H1 (cell line): ENCODE measurements around the gene NXF3. TPM values are rescaled to one million over a fixed set of nuclear protein-coding genes. Genes with fewer than 3 reads are reported as not detected.
"Not testable (repeated sequence)": the region's sequence is repeated elsewhere in the genome, so short reads cannot be mapped to it uniquely, and the experiment has no call there.

Source experiments
- CTCF ChIA-PET: fragments of 300-600 bp; sonication (Branson Sonifier 250); formaldehyde crosslinking; loops from one replicate; lab custom pipeline; 2021; ENCODE audit not compliant: partially characterized antibody; lab: Charles Lee
- POLR2A ChIA-PET: fragments of 300-600 bp; sonication (Branson Sonifier 250); formaldehyde crosslinking; loops from one replicate; lab custom pipeline; 2021; ENCODE audit warnings: inconsistent platforms; ENCODE audit not compliant: partially characterized antibody; lab: Charles Lee
- DNase-seq, 2 experiments: peaks; one replicate each; pipeline versions ENCODE4 v3.0.0 to v3.0.0-alpha.2; 2010 to 2022; ENCODE audit warnings: low spot score in 2 of 2, low read depth in 1 of 2, mixed read lengths in 1 of 2
- FAIRE-seq: peaks from 2 replicates; lab custom pipeline; 2011; peaks lifted over from hg19 to GRCh38; lab: Jason Lieb, UNC
- H2AFZ ChIP-seq: 2 replicates; pipeline ENCODE4 v1.8.1; 2012; ENCODE audit warnings: low read length, inconsistent platforms
- H2AK5ac ChIP-seq: 2 replicates; pipeline ENCODE4 v1.6.1; 2013; ENCODE audit warnings: low read depth, low read length
- H2BK120ac ChIP-seq: replicated peaks from 2 replicates; pipeline ENCODE3; 2013; ENCODE audit warnings: low read depth, low read length, inconsistent platforms
- H2BK12ac ChIP-seq: 2 replicates; pipeline ENCODE4 v1.6.1; 2013; ENCODE audit warnings: low read depth, low read length
- H2BK15ac ChIP-seq: 2 replicates; pipeline ENCODE4 v1.6.1; 2013; ENCODE audit warnings: low read length
- H2BK20ac ChIP-seq: 2 replicates; pipeline ENCODE4 v1.6.1; 2013; ENCODE audit warnings: low read length
- H2BK5ac ChIP-seq: 2 replicates; pipeline ENCODE4 v1.6.1; 2013; ENCODE audit warnings: low read depth, low read length
- H3K14ac ChIP-seq: 2 replicates; pipeline ENCODE4 v1.6.1; 2013; ENCODE audit warnings: inconsistent platforms; ENCODE audit not compliant: insufficient read length
- H3K18ac ChIP-seq: 2 replicates; pipeline ENCODE4 v1.6.1; 2013; ENCODE audit warnings: low read length; ENCODE audit errors: extremely low read depth
- H3K23ac ChIP-seq: 2 replicates; pipeline ENCODE4 v1.6.1; 2013; ENCODE audit warnings: inconsistent platforms; ENCODE audit not compliant: insufficient read length
- H3K23me2 ChIP-seq: 2 replicates; pipeline ENCODE4 v1.6.1; 2013; ENCODE audit warnings: low read depth, low read length
- H3K27ac ChIP-seq: 2 replicates; pipeline ENCODE4 v1.6.1; 2011; ENCODE audit warnings: low read depth, low read length, inconsistent platforms
- H3K27me3 ChIP-seq, 4 experiments: replicated peaks in 1 of 4; 1 replicate in 1 of 4; 2 replicates in 3 of 4; pipeline versions ENCODE4 v1.6.1 to v1.8.1; 2011 to 2013; ENCODE audit warnings: low read length in 3 of 4, mild to moderate bottlenecking in 3 of 4, inconsistent platforms in 2 of 4, mixed read lengths in 2 of 4, moderate library complexity in 1 of 4; ENCODE audit not compliant: control insufficient read depth in 3 of 4, insufficient read depth in 3 of 4; ENCODE audit errors: extremely low read depth in 1 of 4
- H3K36me3 ChIP-seq, 4 experiments: 2 replicates each; pipeline versions ENCODE4 v1.6.1 to v1.8.1; 2011 to 2013; ENCODE audit warnings: mild to moderate bottlenecking in 4 of 4, low read length in 3 of 4, moderate library complexity in 2 of 4, control low read depth in 1 of 4, inconsistent platforms in 1 of 4; ENCODE audit not compliant: insufficient read depth in 4 of 4, control insufficient read depth in 2 of 4
- H3K4ac ChIP-seq: replicated peaks from 2 replicates; pipeline ENCODE3; 2013; ENCODE audit warnings: low read length, low read depth, mixed read lengths, inconsistent platforms; ENCODE audit not compliant: insufficient read length
- H3K4me1 ChIP-seq, 4 experiments: replicated peaks in 1 of 4; 1 replicate in 1 of 4; 2 replicates in 3 of 4; pipeline versions ENCODE4 v1.6.1 to v1.8.1; 2011 to 2013; ENCODE audit warnings: low read length in 3 of 4, inconsistent platforms in 2 of 4, mixed read lengths in 1 of 4; ENCODE audit not compliant: insufficient read depth in 4 of 4, control insufficient read depth in 3 of 4
- H3K4me2 ChIP-seq, 2 experiments: 2 replicates each; pipeline versions ENCODE4 v1.6.1 to v1.8.1; 2011 to 2013; ENCODE audit warnings: low read depth in 2 of 2, low read length in 2 of 2, control low read depth in 1 of 2, inconsistent platforms in 1 of 2, mild to moderate bottlenecking in 1 of 2; ENCODE audit not compliant: insufficient read depth in 1 of 2
- H3K4me3 ChIP-seq, 4 experiments: fragments of 200-600, 300-600 bp in 1 of 4; sonication (generic), shearing (Covaris generic), sonication (Bioruptor Twin) in 1 of 4; 2 replicates each; pipeline versions ENCODE4 v1.5.1 to v1.8.1; 2011 to 2016; ENCODE audit warnings: low read length in 4 of 4, low read depth in 3 of 4, control low read depth in 2 of 4, inconsistent platforms in 2 of 4, mild to moderate bottlenecking in 2 of 4, mixed read lengths in 1 of 4, moderate library complexity in 1 of 4; ENCODE audit not compliant: insufficient read depth in 2 of 4; ENCODE audit errors: extremely low read depth in 1 of 4
- H3K56ac ChIP-seq: replicated peaks from 2 replicates; pipeline ENCODE3; 2013; ENCODE audit warnings: low read depth, mild to moderate bottlenecking, mixed read lengths, low read length, inconsistent platforms; ENCODE audit not compliant: insufficient read length
- H3K79me1 ChIP-seq: 2 replicates; pipeline ENCODE4 v1.6.1; 2013; ENCODE audit warnings: low read depth, low read length, control low read depth
- H3K79me2 ChIP-seq, 2 experiments: 2 replicates each; pipeline versions ENCODE4 v1.6.1 to v1.8.1; 2012 to 2013; ENCODE audit warnings: low read length in 2 of 2, mild to moderate bottlenecking in 2 of 2, inconsistent platforms in 1 of 2; ENCODE audit not compliant: insufficient read depth in 2 of 2, control insufficient read depth in 1 of 2
- H3K9ac ChIP-seq, 4 experiments: replicated peaks in 1 of 4; 1 replicate in 1 of 4; 2 replicates in 3 of 4; pipeline versions ENCODE4 v1.6.1 to v1.8.1; 2011 to 2013; ENCODE audit warnings: low read depth in 3 of 4, low read length in 3 of 4, control low read depth in 2 of 4, mild to moderate bottlenecking in 2 of 4, moderate library complexity in 2 of 4, inconsistent platforms in 1 of 4; ENCODE audit errors: extremely low read depth in 1 of 4
- H3K9me3 ChIP-seq, 2 experiments: 2 replicates each; pipeline versions ENCODE4 v1.6.1 to v1.8.1; 2012 to 2013; ENCODE audit warnings: mild to moderate bottlenecking in 2 of 2, moderate library complexity in 2 of 2, control low read depth in 1 of 2, inconsistent platforms in 1 of 2, low read depth in 1 of 2, low read length in 1 of 2, mixed read lengths in 1 of 2; ENCODE audit not compliant: insufficient read depth in 2 of 2
- H4K20me1 ChIP-seq, 2 experiments: replicated peaks in 1 of 2; 2 replicates each; pipeline versions ENCODE3 to v1.8.1; 2011 to 2013; ENCODE audit warnings: inconsistent platforms in 2 of 2, low read length in 2 of 2, mild to moderate bottlenecking in 1 of 2; ENCODE audit not compliant: insufficient read depth in 2 of 2, control insufficient read depth in 1 of 2
- H4K5ac ChIP-seq: 2 replicates; pipeline ENCODE4 v1.6.1; 2013; ENCODE audit warnings: low read length, low read depth, mixed read lengths, inconsistent platforms; ENCODE audit not compliant: insufficient read length
- H4K8ac ChIP-seq: 2 replicates; pipeline ENCODE4 v1.8.0; 2013; ENCODE audit warnings: mild to moderate bottlenecking, moderate library complexity, low read length, inconsistent platforms; ENCODE audit not compliant: insufficient read depth; ENCODE audit errors: extremely low read depth
- H4K91ac ChIP-seq: replicated peaks from 2 replicates; pipeline ENCODE3; 2013; ENCODE audit warnings: low read length, mixed read lengths, inconsistent platforms; ENCODE audit not compliant: insufficient read length
- KDM4A ChIP-seq: IDR thresholded peaks from one replicate; pipeline ENCODE4 v1.7.1; 2012; ENCODE audit warnings: low read depth, mild to moderate bottlenecking, moderate library complexity, low read length, inconsistent platforms; ENCODE audit not compliant: severe bottlenecking
- MAFK ChIP-seq: IDR thresholded peaks from 2 replicates; pipeline ENCODE4 v1.6.1; 2012; ENCODE audit warnings: low read depth, mild to moderate bottlenecking, improper control_type of control experiment, low read length
- WGBS, 2 experiments: shearing (Covaris generic) in 1 of 2; methylation state at CpG; one replicate each; pipeline versions ENCODE4 v1.1.6 to v1.1.7; 2013 to 2015; ENCODE audit warnings: low lambda C conversion rate in 2 of 2, mixed read lengths in 2 of 2, inconsistent platforms in 1 of 2, low coverage in 1 of 2, missing lambda C conversion rate in 1 of 2; ENCODE audit not compliant: insufficient replicate concordance in 2 of 2, insufficient coverage in 1 of 2, insufficient read length in 1 of 2; ENCODE audit errors: extremely low coverage in 1 of 2, missing lambda C conversion rate in 1 of 2; 5-methylcytosine and 5-hydroxymethylcytosine counted together
- polyA plus RNA-seq, 7 experiments: library from polyadenylated mRNA; depleted of rRNA in 3 of 7; stranded (reverse) in 5 of 7; unstranded in 2 of 7; fragments of >200 nt in 5 of 7; fragments of 200-250 nt in 2 of 7; gene quantifications; 1 replicate in 5 of 7; 2 replicates in 1 of 7; 4 replicates in 1 of 7; pipeline versions ENCODE4 v1.2.1 to v1.2.3, GENCODE V29; 2011 to 2013; ENCODE audit warnings: missing spikeins in 2 of 7, mixed read lengths in 2 of 7
- total RNA-seq: library from RNA; stranded (reverse); fragmentation: NEBNext Ultra II Directional; extraction: Animal tissue kit (Norgen Biotek cat#: 25700); gene quantifications from 2 replicates; pipeline ENCODE4 v1.2.1, GENCODE V29; 2021

The NXF3 gene
- total and polyA plus RNA-seq, 2 of the 8 experiments (the other 6 are each of a cell fraction or from before 2014, with no cell fraction given), result 0.12 TPM; not detected in 1

DNA sequence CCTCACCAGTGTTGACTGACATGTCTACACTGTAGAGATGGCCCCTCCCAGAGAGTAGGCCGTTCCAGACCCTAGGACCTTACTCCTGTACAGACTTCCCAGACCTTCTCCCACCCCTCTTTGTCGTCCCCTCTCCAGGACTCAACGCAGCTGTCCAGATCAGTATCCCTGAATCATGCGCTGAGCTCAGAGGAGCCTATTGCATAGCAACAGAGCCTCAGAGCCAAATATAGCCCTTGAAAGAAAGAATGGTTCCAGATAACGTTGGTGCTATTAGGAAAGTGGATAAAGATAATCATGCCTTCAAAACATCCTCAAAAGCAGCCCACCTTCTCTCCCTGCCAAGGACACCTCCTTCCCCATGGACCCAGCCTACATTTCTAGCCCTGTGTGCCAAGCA, 27.8 kb upstream of the NXF3 start:
- H2AFZ ChIP-seq, result no peak overlapping the region
- no peak overlapping the region for H4K91ac ChIP-seq
- no peaks in the 10 kb centered on the region; a peak in 2 of 4 replicates for H3K9me3 ChIP-seq
- H4K20me1 ChIP-seq, result no peaks in the 10 kb centered on the region
- no peak overlapping the region for H2BK5ac ChIP-seq
- FAIRE-seq, result no peak
- CTCF ChIA-PET, result no interaction called here
- no peaks in the 10 kb centered on the region for H3K79me1 ChIP-seq
- H3K27me3 ChIP-seq, result no peaks in the 10 kb centered on the region
- no peak overlapping the region for H2BK12ac ChIP-seq
- H2BK120ac ChIP-seq, result no peak overlapping the region
- no peak overlapping the region for H4K5ac ChIP-seq
- DNase-seq, result no peak
- no peak overlapping the region for H2BK20ac ChIP-seq
- H3K4me1 ChIP-seq, result no peaks in the 10 kb centered on the region
- TF ChIP-seq MAFK (no peak), KDM4A (no peak)
- TF ChIP-seq, all 59 proteins: peak for 0
- no peaks in the 10 kb centered on the region for H3K23me2 ChIP-seq
- H3K4me3 ChIP-seq, result no peak overlapping the region
- H3K4ac ChIP-seq, result no peak overlapping the region
- H3K23ac ChIP-seq, result no peak overlapping the region
- no peak overlapping the region for H3K9ac ChIP-seq
- H3K79me2 ChIP-seq, result no peaks in the 10 kb centered on the region
- POLR2A ChIA-PET, result no interaction called here
- H2AK5ac ChIP-seq, result no peak overlapping the region
- no peak overlapping the region for H3K27ac ChIP-seq
- no peak overlapping the region for H3K56ac ChIP-seq
- no peak overlapping the region for H3K14ac ChIP-seq
- WGBS, 2 experiments, result 80% methylated on average over 2 of the region's 5 CpGs; no CpG with 5 or more reads in 1 of the 2 experiments
- H2BK15ac ChIP-seq, result no peak overlapping the region
- H3K36me3 ChIP-seq, result no peaks in the 10 kb centered on the region
- no peak overlapping the region for H3K4me2 ChIP-seq
- H4K8ac ChIP-seq, result no peak overlapping the region
- no peak overlapping the region for H3K18ac ChIP-seq

- H3K36me3 ChIP-seq, H4K5ac ChIP-seq, H3K18ac ChIP-seq, H2BK5ac ChIP-seq, H3K27ac ChIP-seq, H3K23me2 ChIP-seq, H3K79me1 ChIP-seq, CTCF ChIA-PET, H4K91ac ChIP-seq, H3K4me1 ChIP-seq, FAIRE-seq, H2AK5ac ChIP-seq, H3K9ac ChIP-seq, H3K9me3 ChIP-seq, H3K27me3 ChIP-seq, H2BK15ac ChIP-seq, H4K20me1 ChIP-seq, H3K23ac ChIP-seq, DNase-seq, H3K4me2 ChIP-seq, H3K56ac ChIP-seq, H2AFZ ChIP-seq, H3K79me2 ChIP-seq, H3K4ac ChIP-seq, H3K4me3 ChIP-seq, H2BK12ac ChIP-seq, H4K8ac ChIP-seq, H3K14ac ChIP-seq, H2BK120ac ChIP-seq, H2BK20ac ChIP-seq: not testable (repeated sequence)
- 100% methylated on average over 3 of the region's 14 CpGs; no CpG with 5 or more reads in 1 of the 2 experiments for WGBS, 2 experiments
- POLR2A ChIA-PET, result interaction anchor here (1.0 kb wide), 1 partner anchor 51 kb away, joined by 3 read pairs; no protein-coding TSS in a partner anchor
These were observed 24.0 kb upstream of the NXF3 start for GRCh38 chrX:103116970-103117369.
